Measurements from ENCODE around the gene HOXB6.
A peak's percentile ranks its signal among the peaks of the same experiment; 100 is the strongest.

The HOXB6 gene

GRCh38 chr17:48600244-48601098 is 4.3 kb downstream of the HOXB6 start (continued):
- TF ChIP-seq MYNN (tag by site-specific recombination; IDR thresholded peaks at IDR 0.05; ENCODE audit: borderline replicate concordance) (no peak), ZBTB6 (tag by site-specific recombination; IDR thresholded peaks at IDR 0.05) (peak; percentile 97), ZNF18 (tag by site-specific recombination; IDR thresholded peaks at IDR 0.05) (peak; percentile 65), INSM2 (tag by site-specific recombination; IDR thresholded peaks at IDR 0.05) (no peak), ZNF174 (tag by site-specific recombination; IDR thresholded peaks at IDR 0.05) (no peak), HOXA7 (CRISPR knock-in tag; IDR thresholded peaks at IDR 0.05; ENCODE audit: borderline replicate concordance) (no peak), ZBTB7A (tag by site-specific recombination; IDR thresholded peaks at IDR 0.05; ENCODE audit: low read depth) (no peak), ZNF335 (tag by site-specific recombination; conservative IDR thresholded peaks at IDR 0.05) (peak; percentile 69), ZNF660 (tag by site-specific recombination; IDR thresholded peaks at IDR 0.05) (0 out of 2 replicates have a peak, but pooled peaks have one; percentile 16), ZNF501 (tag by site-specific recombination; IDR thresholded peaks at IDR 0.05) (no peak; the same call in 1 of the 2 replicates), ZNF544 (tag by site-specific recombination; IDR thresholded peaks at IDR 0.05) (no peak), ZNF19 (tag by site-specific recombination; IDR thresholded peaks at IDR 0.05; ENCODE audit: low read depth) (no peak), ZNF148 (tag by site-specific recombination; IDR thresholded peaks at IDR 0.05; ENCODE audit: borderline replicate concordance) (no peak), ZNF707 (tag by site-specific recombination; IDR thresholded peaks at IDR 0.05) (no peak), ZNF2 (tag by site-specific recombination; IDR thresholded peaks at IDR 0.05) (peak; percentile 2; the same call in 1 of the 2 replicates), GLI4 (tag by site-specific recombination; IDR thresholded peaks at IDR 0.05) (no peak), ZNF140 (tag by site-specific recombination; IDR thresholded peaks at IDR 0.05) (no peak), ZNF654 (tag by site-specific recombination; IDR thresholded peaks at IDR 0.05; ENCODE audit: low read depth) (no peak), ZNF280D (tag by site-specific recombination; IDR thresholded peaks at IDR 0.05) (no peak), PRDM1 (tag by site-specific recombination; IDR thresholded peaks at IDR 0.05) (no peak), ZNF580 (tag by site-specific recombination; IDR thresholded peaks at IDR 0.05) (no peak), ZNF623 (tag by site-specific recombination; IDR thresholded peaks at IDR 0.05) (no peak), ZNF768 (tag by site-specific recombination; IDR thresholded peaks at IDR 0.05) (no peak), ZBTB17 (tag by site-specific recombination; IDR thresholded peaks at IDR 0.05) (peak; percentile 87), ZNF239 (tag by site-specific recombination; IDR thresholded peaks at IDR 0.05) (no peak), RBAK (tag by site-specific recombination; IDR thresholded peaks at IDR 0.05) (no peak), ZNF202 (tag by site-specific recombination; IDR thresholded peaks at IDR 0.05; ENCODE audit: borderline replicate concordance) (no peak), KLF17 (tag by site-specific recombination; IDR thresholded peaks at IDR 0.05) (no peak), IKZF3 (tag by site-specific recombination; IDR thresholded peaks at IDR 0.05) (peak; percentile 29)
